Nephron (organoid): Measurements from ENCODE around the gene EYA4.

Experiments
- H3K27ac Mint-ChIP-seq, 3 experiments: 2 replicates each; pipeline ENCODE4 v1.8.0; 2020; ENCODE audit warnings: mixed read lengths in 3 of 3, mild to moderate bottlenecking in 2 of 3, moderate library complexity in 1 of 3
- H3K27me3 Mint-ChIP-seq: 2 replicates; pipeline ENCODE4 v1.8.0; 2021; ENCODE audit warnings: low read depth, mild to moderate bottlenecking, moderate library complexity, mixed read lengths
- H3K36me3 Mint-ChIP-seq: 2 replicates; pipeline ENCODE4 v1.8.0; 2020; ENCODE audit warnings: low read depth, mixed read lengths
- H3K4me1 Mint-ChIP-seq: 2 replicates; pipeline ENCODE4 v1.8.0; 2020; ENCODE audit warnings: mixed read lengths
- H3K4me3 Mint-ChIP-seq, 3 experiments: 2 replicates each; pipeline ENCODE4 v1.8.0; 2020; ENCODE audit warnings: mild to moderate bottlenecking in 3 of 3, mixed read lengths in 3 of 3, moderate library complexity in 2 of 3
- H3K9me3 Mint-ChIP-seq: 2 replicates; pipeline ENCODE4 v1.8.0; 2020; ENCODE audit warnings: mixed read lengths
- CTCF ChIP-seq, 3 experiments: fragments of 200-600 bp; sonication (generic); IDR thresholded peaks; one replicate each; pipeline ENCODE4 v1.5.0; 2021; ENCODE audit warnings: antibody characterized with exemption in 3 of 3; ENCODE audit not compliant: unreplicated experiment in 3 of 3

Gene EYA4

GRCh38 chr6:133410638-133411435 lies 169.7 kb downstream of the EYA4 start:
- peak overlapping the region; percentile 21 to 78 (median 30) for H3K27ac Mint-ChIP-seq
- no peaks in the 10 kb centered on the region for H3K27me3 Mint-ChIP-seq
- TF ChIP-seq CTCF (IDR thresholded peaks at IDR 0.05; ENCODE audit: unreplicated experiment in 3 of 3), result no peak

GRCh38 chr6:133411757-133412156 lies 170.6 kb downstream of the EYA4 start:
- H3K4me1 Mint-ChIP-seq, result peaks cover 21% of the 10 kb centered on the region
- H3K4me3 Mint-ChIP-seq, result no peak overlapping the region
- H3K36me3 Mint-ChIP-seq, result no peaks in the 10 kb centered on the region
- TF ChIP-seq CTCF (IDR thresholded peaks at IDR 0.05; ENCODE audit: unreplicated experiment in 3 of 3), result no peak
- H3K9me3 Mint-ChIP-seq, result no peaks in the 10 kb centered on the region
- H3K27me3 Mint-ChIP-seq, result no peaks in the 10 kb centered on the region
- H3K27ac Mint-ChIP-seq, result no peak overlapping the region

More at GRCh38 chr6:133410638-133411435, 169.7 kb downstream of the EYA4 start:
- Mint-ChIP-seq H3K9me3 (no peaks in the 10 kb centered on the region), H3K36me3 (no peaks in the 10 kb centered on the region), H3K4me1 (peaks cover 25% of the 10 kb centered on the region), H3K4me3 (peak overlapping the region; percentile 44 to 55 (median 50))

DNA sequence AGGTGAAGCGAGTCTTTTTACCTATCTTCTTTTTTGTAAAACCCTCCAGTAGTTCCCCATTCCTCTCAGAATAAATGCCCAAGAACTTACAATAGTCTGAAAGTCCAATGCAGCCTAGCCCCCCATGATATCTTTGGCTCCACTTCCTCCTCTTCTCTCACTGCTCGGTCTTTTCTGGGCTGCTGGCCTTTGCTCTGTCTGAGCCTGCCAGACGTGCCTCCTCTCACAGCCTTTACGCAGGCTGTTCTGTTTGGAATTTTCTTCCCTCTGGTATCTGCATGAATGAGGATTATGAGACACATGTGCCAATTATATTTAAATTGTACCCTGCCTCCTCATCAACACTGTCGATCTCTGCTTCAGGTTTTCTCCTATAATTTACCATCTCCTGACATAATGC lies 174.1 kb downstream of the EYA4 start:
- TF ChIP-seq CTCF (IDR thresholded peaks at IDR 0.05; ENCODE audit: unreplicated experiment in 3 of 3), result no peak
- no peaks in the 10 kb centered on the region for H3K9me3 Mint-ChIP-seq
- no peaks in the 10 kb centered on the region for H3K36me3 Mint-ChIP-seq
- no peaks in the 10 kb centered on the region for H3K27me3 Mint-ChIP-seq
- H3K27ac Mint-ChIP-seq, result no peak overlapping the region
- peaks cover 9% of the 10 kb centered on the region for H3K4me1 Mint-ChIP-seq
- no peak overlapping the region for H3K4me3 Mint-ChIP-seq

DNA sequence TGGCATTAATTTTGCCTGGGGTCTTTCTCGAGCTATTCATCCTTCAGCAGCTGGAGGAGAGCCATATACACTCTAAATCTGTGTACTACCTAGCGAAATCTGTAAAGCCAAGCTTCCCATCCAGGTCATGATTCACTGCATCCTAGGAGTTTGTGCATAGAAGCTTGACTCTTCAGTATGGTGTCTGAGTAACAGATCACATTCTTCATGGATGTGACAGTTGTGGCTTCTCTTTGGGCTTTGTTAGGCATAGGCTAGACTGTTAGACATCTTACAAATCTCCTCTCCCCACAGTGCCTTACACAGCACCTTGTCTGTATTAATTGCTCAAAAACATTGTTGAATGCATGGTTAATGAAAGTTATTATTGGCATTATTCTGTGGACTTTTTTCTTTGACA lies 177.0 kb downstream of the EYA4 start:
- no peaks in the 10 kb centered on the region for H3K4me1 Mint-ChIP-seq
- no peak for TF ChIP-seq CTCF (IDR thresholded peaks at IDR 0.05; ENCODE audit: unreplicated experiment in 3 of 3)
- no peak overlapping the region for H3K27ac Mint-ChIP-seq
- H3K4me3 Mint-ChIP-seq, result no peak overlapping the region
- H3K27me3 Mint-ChIP-seq, result no peaks in the 10 kb centered on the region
- H3K36me3 Mint-ChIP-seq, result peaks cover 4% of the 10 kb centered on the region
- no peaks in the 10 kb centered on the region for H3K9me3 Mint-ChIP-seq

DNA sequence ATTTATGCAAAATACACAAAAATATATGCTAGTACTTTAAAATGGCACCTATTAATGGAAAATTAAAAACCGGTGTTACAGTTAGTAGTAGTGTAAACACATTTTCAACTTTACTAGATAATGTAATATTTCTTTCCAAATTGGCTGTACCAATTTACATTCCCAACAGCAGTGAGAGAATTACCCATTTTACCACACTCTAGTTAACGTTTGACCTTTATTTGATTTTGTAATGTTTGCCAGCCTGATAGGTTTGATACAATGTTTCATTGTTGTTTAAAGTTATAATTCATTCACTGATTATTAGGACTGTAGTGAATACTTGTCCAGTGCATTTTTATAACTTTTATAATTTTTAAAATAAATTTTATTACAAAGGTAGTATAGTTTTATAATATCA lies 182.1 kb downstream of the EYA4 start:
- H3K4me1 Mint-ChIP-seq, result peaks cover 22% of the 10 kb centered on the region

More for the DNA sequence above, 182.1 kb downstream of the EYA4 start:
- H3K9me3 Mint-ChIP-seq, result no peaks in the 10 kb centered on the region
- H3K36me3 Mint-ChIP-seq, result peaks cover 12% of the 10 kb centered on the region
- TF ChIP-seq CTCF (IDR thresholded peaks at IDR 0.05; ENCODE audit: unreplicated experiment in 3 of 3), result no peak
- H3K27me3 Mint-ChIP-seq, result no peaks in the 10 kb centered on the region
- no peak overlapping the region for H3K4me3 Mint-ChIP-seq
- H3K27ac Mint-ChIP-seq, result no peak overlapping the region
